ENCODE measurements around the gene OR52W1. TPM values are rescaled to one million over a fixed set of nuclear protein-coding genes. Genes with fewer than 3 reads are reported as not detected.

Gene OR52W1
- polyA plus RNA-seq, 1 of the 3 experiments (the other 2 are of a cell fraction), result not detected

DNA sequence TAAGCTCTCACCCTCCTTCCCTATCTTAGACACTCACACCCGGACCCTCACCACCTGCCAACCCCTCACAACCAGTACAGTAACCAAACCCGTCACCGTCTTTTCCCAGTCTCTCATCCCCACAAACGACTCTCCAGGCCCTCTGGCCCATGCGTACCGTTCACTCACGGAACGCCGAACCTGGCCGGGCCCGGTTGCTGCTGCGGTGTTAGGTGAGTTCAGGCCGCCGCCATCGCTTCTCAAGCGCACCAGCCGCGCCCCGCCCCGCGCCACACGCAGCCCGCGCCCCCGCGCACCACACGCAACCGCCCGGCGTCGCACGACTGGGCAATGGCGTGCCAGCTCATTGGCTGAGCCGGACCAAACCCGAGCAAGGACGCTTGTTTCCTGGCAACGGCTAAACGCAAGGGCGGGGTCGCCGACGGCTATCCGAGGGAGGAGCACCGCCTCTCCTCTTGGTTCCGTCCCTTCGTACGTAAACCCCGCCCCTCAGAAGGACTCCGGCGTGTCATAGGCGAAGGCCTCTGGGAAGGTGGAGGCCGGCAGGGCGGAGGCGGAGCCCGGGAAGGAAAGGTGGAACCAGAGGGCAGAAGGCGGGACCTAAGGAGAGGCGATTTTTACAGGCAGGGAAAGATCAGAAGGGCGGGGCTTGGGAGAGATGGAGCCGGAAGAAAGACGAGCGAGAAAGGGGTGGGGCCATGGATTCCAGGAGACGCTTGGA is 35.5 kb downstream of the OR52W1 start, which contains the start of gene FHIP1B (continued):
- TF ChIP-seq, protein P1, sequence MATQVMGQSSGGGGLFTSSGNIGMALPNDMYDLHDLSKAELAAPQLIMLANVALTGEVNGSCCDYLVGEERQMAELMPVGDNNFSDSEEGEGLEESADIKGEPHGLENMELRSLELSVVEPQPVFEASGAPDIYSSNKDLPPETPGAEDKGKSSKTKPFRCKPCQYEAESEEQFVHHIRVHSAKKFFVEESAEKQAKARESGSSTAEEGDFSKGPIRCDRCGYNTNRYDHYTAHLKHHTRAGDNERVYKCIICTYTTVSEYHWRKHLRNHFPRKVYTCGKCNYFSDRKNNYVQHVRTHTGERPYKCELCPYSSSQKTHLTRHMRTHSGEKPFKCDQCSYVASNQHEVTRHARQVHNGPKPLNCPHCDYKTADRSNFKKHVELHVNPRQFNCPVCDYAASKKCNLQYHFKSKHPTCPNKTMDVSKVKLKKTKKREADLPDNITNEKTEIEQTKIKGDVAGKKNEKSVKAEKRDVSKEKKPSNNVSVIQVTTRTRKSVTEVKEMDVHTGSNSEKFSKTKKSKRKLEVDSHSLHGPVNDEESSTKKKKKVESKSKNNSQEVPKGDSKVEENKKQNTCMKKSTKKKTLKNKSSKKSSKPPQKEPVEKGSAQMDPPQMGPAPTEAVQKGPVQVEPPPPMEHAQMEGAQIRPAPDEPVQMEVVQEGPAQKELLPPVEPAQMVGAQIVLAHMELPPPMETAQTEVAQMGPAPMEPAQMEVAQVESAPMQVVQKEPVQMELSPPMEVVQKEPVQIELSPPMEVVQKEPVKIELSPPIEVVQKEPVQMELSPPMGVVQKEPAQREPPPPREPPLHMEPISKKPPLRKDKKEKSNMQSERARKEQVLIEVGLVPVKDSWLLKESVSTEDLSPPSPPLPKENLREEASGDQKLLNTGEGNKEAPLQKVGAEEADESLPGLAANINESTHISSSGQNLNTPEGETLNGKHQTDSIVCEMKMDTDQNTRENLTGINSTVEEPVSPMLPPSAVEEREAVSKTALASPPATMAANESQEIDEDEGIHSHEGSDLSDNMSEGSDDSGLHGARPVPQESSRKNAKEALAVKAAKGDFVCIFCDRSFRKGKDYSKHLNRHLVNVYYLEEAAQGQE (IDR thresholded peaks at IDR 0.05; ENCODE audit: low read depth, low read length), result no peak

DNA sequence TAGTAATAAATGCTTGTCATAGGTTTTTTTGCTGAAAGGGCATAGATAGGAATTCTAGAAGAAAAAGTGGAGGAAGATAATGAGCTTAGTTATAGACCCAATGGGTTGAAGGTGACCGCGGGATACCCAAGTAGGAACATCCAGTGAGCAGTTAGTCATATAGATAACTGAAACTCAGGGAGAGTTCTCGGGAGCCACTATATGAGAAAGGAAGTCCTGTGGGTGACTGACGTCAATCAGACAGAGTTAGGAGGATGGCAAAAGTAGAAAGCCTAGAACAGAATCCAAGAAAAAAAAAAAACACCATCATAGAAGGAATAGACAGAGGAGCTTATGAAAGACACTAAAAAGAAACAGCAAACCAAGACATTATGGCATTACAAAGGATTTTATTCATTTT is 38.2 kb downstream of the OR52W1 start:
- ChIA-PET POLR2A (no interaction called here), CTCF (interaction anchor here (1.0 to 4.1 kb wide), 4 partner anchors 13 to 126 kb away, joined by 3 to 14 read pairs (median 11); no protein-coding TSS in a partner anchor)
- Histone ChIP-seq H3F3A (replicated peaks; ENCODE audit: insufficient read depth) (peaks cover 5% of the 10 kb centered on the region), H3K79me2 (ENCODE audit: insufficient read depth) (peaks cover 21% of the 10 kb centered on the region), H4K20me1 (ENCODE audit: insufficient read depth) (no peaks in the 10 kb centered on the region), H3K27me3 (ENCODE audit: insufficient read depth) (peaks cover 17% of the 10 kb centered on the region), H3K9me2 (no peaks in the 10 kb centered on the region), H2AFZ (ENCODE audit: low read depth) (no peak overlapping the region), H3K4me1 (ENCODE audit: control insufficient read depth in 1 of 2, insufficient read depth in 2 of 2, low read depth in 1 of 2, low read length in 1 of 2) (peaks cover 0 to 8% of the 10 kb centered on the region in 2 experiments; a peak in 1 of 4 replicates), H3K9me3 (no peaks in the 10 kb centered on the region), H3K4me3 (ENCODE audit: low read depth in 2 of 2, low read length in 1 of 2) (no peak overlapping the region), H3K4me2 (no peak overlapping the region), H3K36me3 (replicated peaks in 1 of 2; ENCODE audit: control insufficient read depth in 1 of 2, insufficient read depth in 2 of 2, low read length in 1 of 2) (no peaks in the 10 kb centered on the region), H3K27ac (ENCODE audit: low read depth in 2 of 2, low read length in 1 of 2) (no peak overlapping the region), H3K9ac (no peak overlapping the region)
- no peak for DNase-seq
- 53% methylated on average over 4 of the region's 4 CpGs for WGBS (ENCODE audit: low lambda C conversion rate)
- TF ChIP-seq SIN3A (IDR thresholded peaks at IDR 0.05; ENCODE audit: borderline replicate concordance, low read depth, low read length), result no peak

DNA sequence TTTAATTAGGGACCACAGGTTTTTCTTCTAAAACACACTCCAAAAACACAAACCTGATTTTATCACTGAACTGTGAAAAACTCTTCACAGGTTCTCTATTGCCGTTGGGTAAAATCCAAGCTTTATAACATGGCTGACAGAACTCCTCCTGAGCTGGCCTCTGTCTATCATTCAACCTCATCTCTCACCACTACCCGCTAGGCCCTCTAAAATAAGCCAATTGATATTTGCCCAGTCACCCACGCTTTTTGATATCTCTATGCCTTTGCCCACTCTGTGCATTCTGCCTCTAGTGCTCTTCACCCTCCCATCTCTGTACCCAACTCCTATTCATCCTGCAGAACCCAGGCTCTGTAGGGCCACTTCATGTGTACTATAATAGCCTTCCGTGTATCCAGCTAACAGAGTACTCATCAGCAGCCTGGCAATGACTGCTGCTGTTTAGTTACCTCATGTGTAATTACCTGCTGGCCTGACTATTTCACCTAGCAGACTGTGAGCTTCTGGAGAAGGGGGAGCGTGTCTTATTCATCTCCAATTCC is 38.8 kb downstream of the OR52W1 start:
- Histone ChIP-seq H3K27ac (ENCODE audit: low read depth in 2 of 2, low read length in 1 of 2) (no peak overlapping the region), H3K36me3 (replicated peaks in 1 of 2; ENCODE audit: control insufficient read depth in 1 of 2, insufficient read depth in 2 of 2, low read length in 1 of 2) (no peaks in the 10 kb centered on the region), H3K4me2 (no peak overlapping the region), H3K9ac (no peak overlapping the region), H3K9me2 (no peaks in the 10 kb centered on the region), H3K4me3 (ENCODE audit: low read depth in 2 of 2, low read length in 1 of 2) (no peak overlapping the region), H3K79me2 (ENCODE audit: insufficient read depth) (peaks cover 15% of the 10 kb centered on the region), H3K9me3 (no peaks in the 10 kb centered on the region), H3F3A (replicated peaks; ENCODE audit: insufficient read depth) (peaks cover 5% of the 10 kb centered on the region), H3K27me3 (ENCODE audit: insufficient read depth) (peaks cover 17% of the 10 kb centered on the region), H2AFZ (ENCODE audit: low read depth) (no peak overlapping the region), H3K4me1 (ENCODE audit: control insufficient read depth in 1 of 2, insufficient read depth in 2 of 2, low read depth in 1 of 2, low read length in 1 of 2) (peaks cover 0 to 8% of the 10 kb centered on the region in 2 experiments; a peak in 1 of 4 replicates), H4K20me1 (ENCODE audit: insufficient read depth) (no peaks in the 10 kb centered on the region)
- 12% methylated on average over 5 of the region's 5 CpGs for WGBS (ENCODE audit: low lambda C conversion rate)
- ChIA-PET CTCF (interaction anchor here (0.8 to 4.1 kb wide), 5 partner anchors 12 to 125 kb away, joined by 3 to 14 read pairs (median 10); no protein-coding TSS in a partner anchor), POLR2A (no interaction called here)
- DNase-seq, result no peak
- TF ChIP-seq TCF12 (IDR thresholded peaks at IDR 0.05) (no peak), FOXM1 (IDR thresholded peaks at IDR 0.05; ENCODE audit: low read depth) (no peak), RXRA (IDR thresholded peaks at IDR 0.05; ENCODE audit: borderline replicate concordance, low read depth) (no peak), FOSL2 (IDR thresholded peaks at IDR 0.05; ENCODE audit: borderline replicate concordance, low read depth) (no peak), JUND (IDR thresholded peaks at IDR 0.05) (no peak), GATA2 (CRISPR knock-in tag; IDR thresholded peaks at IDR 0.05) (no peak), EZH2phosphoT487 (IDR thresholded peaks at IDR 0.05; ENCODE audit: borderline replicate concordance, low read depth) (no peak), NRF1 (IDR thresholded peaks at IDR 0.05; ENCODE audit: low read depth, low read length) (no peak), CHD2 (IDR thresholded peaks at IDR 0.05; ENCODE audit: low read length, partially characterized antibody) (no peak), EP300 (IDR thresholded peaks at IDR 0.05; ENCODE audit: borderline replicate concordance in 1 of 2, low read depth in 1 of 2, low read length in 1 of 2) (no peak), RCOR1 (IDR thresholded peaks at IDR 0.05; ENCODE audit: low read length) (no peak), RAD21 (IDR thresholded peaks at IDR 0.05; ENCODE audit: low read length) (no peak), RFX5 (IDR thresholded peaks at IDR 0.05; ENCODE audit: low read length) (no peak)
- TF ChIP-seq, protein P2, sequence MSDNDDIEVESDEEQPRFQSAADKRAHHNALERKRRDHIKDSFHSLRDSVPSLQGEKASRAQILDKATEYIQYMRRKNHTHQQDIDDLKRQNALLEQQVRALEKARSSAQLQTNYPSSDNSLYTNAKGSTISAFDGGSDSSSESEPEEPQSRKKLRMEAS (IDR thresholded peaks at IDR 0.05; ENCODE audit: low read depth), result no peak
- TF ChIP-seq, protein P3, sequence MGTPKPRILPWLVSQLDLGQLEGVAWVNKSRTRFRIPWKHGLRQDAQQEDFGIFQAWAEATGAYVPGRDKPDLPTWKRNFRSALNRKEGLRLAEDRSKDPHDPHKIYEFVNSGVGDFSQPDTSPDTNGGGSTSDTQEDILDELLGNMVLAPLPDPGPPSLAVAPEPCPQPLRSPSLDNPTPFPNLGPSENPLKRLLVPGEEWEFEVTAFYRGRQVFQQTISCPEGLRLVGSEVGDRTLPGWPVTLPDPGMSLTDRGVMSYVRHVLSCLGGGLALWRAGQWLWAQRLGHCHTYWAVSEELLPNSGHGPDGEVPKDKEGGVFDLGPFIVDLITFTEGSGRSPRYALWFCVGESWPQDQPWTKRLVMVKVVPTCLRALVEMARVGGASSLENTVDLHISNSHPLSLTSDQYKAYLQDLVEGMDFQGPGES (IDR thresholded peaks at IDR 0.05; ENCODE audit: low read depth, low read length), result no peak
- TF ChIP-seq, protein P4, sequence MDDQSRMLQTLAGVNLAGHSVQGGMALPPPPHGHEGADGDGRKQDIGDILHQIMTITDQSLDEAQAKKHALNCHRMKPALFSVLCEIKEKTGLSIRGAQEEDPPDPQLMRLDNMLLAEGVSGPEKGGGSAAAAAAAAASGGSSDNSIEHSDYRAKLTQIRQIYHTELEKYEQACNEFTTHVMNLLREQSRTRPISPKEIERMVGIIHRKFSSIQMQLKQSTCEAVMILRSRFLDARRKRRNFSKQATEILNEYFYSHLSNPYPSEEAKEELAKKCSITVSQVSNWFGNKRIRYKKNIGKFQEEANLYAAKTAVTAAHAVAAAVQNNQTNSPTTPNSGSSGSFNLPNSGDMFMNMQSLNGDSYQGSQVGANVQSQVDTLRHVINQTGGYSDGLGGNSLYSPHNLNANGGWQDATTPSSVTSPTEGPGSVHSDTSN (IDR thresholded peaks at IDR 0.05), result no peak

Measured in SK-N-SH (cell line).